ENCODE measurements around the gene RPS13.

RPS13 gene

DNA sequence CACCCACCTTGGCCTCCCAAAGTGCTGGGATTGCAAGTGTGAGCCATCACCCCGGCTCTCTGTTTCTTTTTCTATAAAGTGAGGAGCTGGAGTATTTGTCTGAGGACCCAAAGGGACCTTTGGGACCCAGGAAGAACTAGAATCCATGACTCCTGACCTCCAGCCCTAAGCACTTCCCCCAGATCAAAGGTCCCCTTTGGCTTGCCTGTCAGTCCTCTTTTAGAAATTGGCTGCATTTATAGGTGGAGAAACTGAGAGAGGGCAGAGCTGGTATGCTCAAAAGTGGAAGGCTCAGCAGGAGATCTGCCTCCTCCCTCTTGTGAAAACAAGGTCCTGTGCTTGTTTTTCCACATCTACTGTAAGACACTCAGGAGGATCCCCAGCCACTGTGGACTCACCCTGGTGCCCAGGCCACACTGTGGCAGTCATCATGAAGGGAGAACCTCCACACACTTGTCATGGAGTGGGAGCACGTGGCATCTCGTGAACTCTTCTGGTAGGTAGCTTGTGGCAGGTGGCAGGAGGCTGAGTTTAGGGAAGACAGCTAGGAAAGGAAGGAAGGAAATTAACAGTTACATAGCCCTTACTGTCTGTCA lies 50.9 kb downstream of the RPS13 start:
- CTCF ChIA-PET: interaction anchor here (0.6 to 0.8 kb wide), 3 partner anchors 11 to 947 kb away, joined by 3 to 4 read pairs (median 4); no protein-coding TSS in a partner anchor
- H3K4me1 ChIP-seq (ENCODE audit: control insufficient read depth, insufficient read depth, low read length): no peaks in the 10 kb centered on the region
- H3K27ac ChIP-seq (ENCODE audit: extremely low read depth, low read depth, low read length): no peak overlapping the region
- no peak overlapping the region for H3K4me3 ChIP-seq (ENCODE audit: low read depth, low read length)
- POLR2A ChIA-PET: interaction anchor here (1.3 kb wide), 1 partner anchor 12 kb away, joined by 3 read pairs; no protein-coding TSS in a partner anchor
- no peak for TF ChIP-seq ZNF48 (tag by site-specific recombination; IDR thresholded peaks at IDR 0.05)
- TF ChIP-seq ZNF518A (tag by site-specific recombination; conservative IDR thresholded peaks at IDR 0.05; ENCODE audit: low read depth): no peak
- no peak for TF ChIP-seq ZNF221 (tag by site-specific recombination; IDR thresholded peaks at IDR 0.05; ENCODE audit: borderline replicate concordance)
- no peak for TF ChIP-seq SCRT1 (tag by site-specific recombination; IDR thresholded peaks at IDR 0.05; ENCODE audit: borderline replicate concordance)
- TF ChIP-seq, protein P1, sequence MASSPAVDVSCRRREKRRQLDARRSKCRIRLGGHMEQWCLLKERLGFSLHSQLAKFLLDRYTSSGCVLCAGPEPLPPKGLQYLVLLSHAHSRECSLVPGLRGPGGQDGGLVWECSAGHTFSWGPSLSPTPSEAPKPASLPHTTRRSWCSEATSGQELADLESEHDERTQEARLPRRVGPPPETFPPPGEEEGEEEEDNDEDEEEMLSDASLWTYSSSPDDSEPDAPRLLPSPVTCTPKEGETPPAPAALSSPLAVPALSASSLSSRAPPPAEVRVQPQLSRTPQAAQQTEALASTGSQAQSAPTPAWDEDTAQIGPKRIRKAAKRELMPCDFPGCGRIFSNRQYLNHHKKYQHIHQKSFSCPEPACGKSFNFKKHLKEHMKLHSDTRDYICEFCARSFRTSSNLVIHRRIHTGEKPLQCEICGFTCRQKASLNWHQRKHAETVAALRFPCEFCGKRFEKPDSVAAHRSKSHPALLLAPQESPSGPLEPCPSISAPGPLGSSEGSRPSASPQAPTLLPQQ (tag by site-specific recombination; IDR thresholded peaks at IDR 0.05): no peak
- no peak for TF ChIP-seq ZNF10 (tag by site-specific recombination; IDR thresholded peaks at IDR 0.05)
- no peak for TF ChIP-seq PRDM1 (tag by site-specific recombination; IDR thresholded peaks at IDR 0.05)
- TF ChIP-seq ZBTB48 (tag by site-specific recombination; IDR thresholded peaks at IDR 0.05): no peak
- TF ChIP-seq, protein P2, sequence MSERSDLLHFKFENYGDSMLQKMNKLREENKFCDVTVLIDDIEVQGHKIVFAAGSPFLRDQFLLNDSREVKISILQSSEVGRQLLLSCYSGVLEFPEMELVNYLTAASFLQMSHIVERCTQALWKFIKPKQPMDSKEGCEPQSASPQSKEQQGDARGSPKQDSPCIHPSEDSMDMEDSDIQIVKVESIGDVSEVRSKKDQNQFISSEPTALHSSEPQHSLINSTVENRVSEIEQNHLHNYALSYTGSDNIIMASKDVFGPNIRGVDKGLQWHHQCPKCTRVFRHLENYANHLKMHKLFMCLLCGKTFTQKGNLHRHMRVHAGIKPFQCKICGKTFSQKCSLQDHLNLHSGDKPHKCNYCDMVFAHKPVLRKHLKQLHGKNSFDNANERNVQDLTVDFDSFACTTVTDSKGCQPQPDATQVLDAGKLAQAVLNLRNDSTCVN (tag by site-specific recombination; optimal IDR thresholded peaks at IDR 0.05): no peak
- TF ChIP-seq ZNF76 (tag by site-specific recombination; IDR thresholded peaks at IDR 0.05; ENCODE audit: borderline replicate concordance, low read depth): no peak
- no peaks in the 10 kb centered on the region for H3K36me3 ChIP-seq (ENCODE audit: control insufficient read depth in 2 of 2, insufficient read depth in 1 of 2, low read length in 2 of 2)
- no peaks in the 10 kb centered on the region for H3K9me3 ChIP-seq (ENCODE audit: control insufficient read depth, insufficient read depth, low read depth, low read length)

- no peaks in the 10 kb centered on the region for H3K36me3 ChIP-seq (ENCODE audit: control insufficient read depth in 2 of 2, insufficient read depth in 1 of 2, low read length in 2 of 2)
- ChIA-PET POLR2A (no interaction called here), CTCF (no interaction called here)
- no peak overlapping the region for H3K4me3 ChIP-seq (ENCODE audit: low read depth, low read length)
- no peak overlapping the region for H3K27ac ChIP-seq (ENCODE audit: extremely low read depth, low read depth, low read length)
- no peaks in the 10 kb centered on the region for H3K9me3 ChIP-seq (ENCODE audit: control insufficient read depth, insufficient read depth, low read depth, low read length)
- H3K4me1 ChIP-seq (ENCODE audit: control insufficient read depth, insufficient read depth, low read length): no peaks in the 10 kb centered on the region
- TF ChIP-seq ZNF114 (tag by site-specific recombination; IDR thresholded peaks at IDR 0.05): no peak
- TF ChIP-seq ZNF266 (tag by site-specific recombination; IDR thresholded peaks at IDR 0.05; ENCODE audit: low read depth): no peak
- TF ChIP-seq ZNF221 (tag by site-specific recombination; IDR thresholded peaks at IDR 0.05; ENCODE audit: borderline replicate concordance): no peak
- no peak for TF ChIP-seq ZNF2 (tag by site-specific recombination; IDR thresholded peaks at IDR 0.05)
- TF ChIP-seq, protein P3, sequence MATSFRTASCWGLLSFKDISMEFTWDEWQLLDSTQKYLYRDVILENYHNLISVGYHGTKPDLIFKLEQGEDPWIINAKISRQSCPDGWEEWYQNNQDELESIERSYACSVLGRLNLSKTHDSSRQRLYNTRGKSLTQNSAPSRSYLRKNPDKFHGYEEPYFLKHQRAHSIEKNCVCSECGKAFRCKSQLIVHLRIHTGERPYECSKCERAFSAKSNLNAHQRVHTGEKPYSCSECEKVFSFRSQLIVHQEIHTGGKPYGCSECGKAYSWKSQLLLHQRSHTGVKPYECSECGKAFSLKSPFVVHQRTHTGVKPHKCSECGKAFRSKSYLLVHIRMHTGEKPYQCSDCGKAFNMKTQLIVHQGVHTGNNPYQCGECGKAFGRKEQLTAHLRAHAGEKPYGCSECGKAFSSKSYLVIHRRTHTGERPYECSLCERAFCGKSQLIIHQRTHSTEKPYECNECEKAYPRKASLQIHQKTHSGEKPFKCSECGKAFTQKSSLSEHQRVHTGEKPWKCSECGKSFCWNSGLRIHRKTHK (tag by site-specific recombination; IDR thresholded peaks at IDR 0.05): no peak
- no peak for TF ChIP-seq ZSCAN5A (tag by site-specific recombination; IDR thresholded peaks at IDR 0.05)
- no peak for TF ChIP-seq TCF7L2 (IDR thresholded peaks at IDR 0.05; ENCODE audit: borderline replicate concordance, low read depth, low read length)
- no peak for TF ChIP-seq ZNF571 (tag by site-specific recombination; IDR thresholded peaks at IDR 0.05)
- TF ChIP-seq, protein P4, sequence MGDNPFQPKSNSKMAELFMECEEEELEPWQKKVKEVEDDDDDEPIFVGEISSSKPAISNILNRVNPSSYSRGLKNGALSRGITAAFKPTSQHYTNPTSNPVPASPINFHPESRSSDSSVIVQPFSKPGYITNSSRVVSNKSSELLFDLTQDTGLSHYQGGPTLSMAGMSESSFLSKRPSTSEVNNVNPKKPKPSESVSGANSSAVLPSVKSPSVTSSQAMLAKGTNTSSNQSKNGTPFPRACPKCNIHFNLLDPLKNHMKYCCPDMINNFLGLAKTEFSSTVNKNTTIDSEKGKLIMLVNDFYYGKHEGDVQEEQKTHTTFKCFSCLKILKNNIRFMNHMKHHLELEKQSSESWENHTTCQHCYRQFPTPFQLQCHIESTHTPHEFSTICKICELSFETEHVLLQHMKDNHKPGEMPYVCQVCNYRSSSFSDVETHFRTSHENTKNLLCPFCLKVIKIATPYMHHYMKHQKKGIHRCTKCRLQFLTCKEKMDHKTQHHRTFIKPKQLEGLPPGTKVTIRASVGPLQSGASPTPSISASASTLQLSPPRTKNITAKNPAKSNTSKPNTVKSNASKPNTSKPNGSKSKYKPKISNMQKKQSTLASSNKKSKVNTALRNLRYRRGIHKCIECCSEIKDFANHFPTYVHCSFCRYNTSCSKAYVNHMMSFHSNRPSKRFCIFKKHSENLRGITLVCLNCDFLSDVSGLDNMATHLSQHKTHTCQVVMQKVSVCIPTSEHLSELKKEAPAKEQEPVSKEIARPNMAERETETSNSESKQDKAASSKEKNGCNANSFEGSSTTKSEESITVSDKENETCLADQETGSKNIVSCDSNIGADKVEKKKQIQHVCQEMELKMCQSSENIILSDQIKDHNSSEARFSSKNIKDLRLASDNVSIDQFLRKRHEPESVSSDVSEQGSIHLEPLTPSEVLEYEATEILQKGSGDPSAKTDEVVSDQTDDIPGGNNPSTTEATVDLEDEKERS (tag by site-specific recombination; IDR thresholded peaks at IDR 0.05): no peak
Observed at GRCh38 chr11:17024924-17025323, 52.5 kb downstream of the RPS13 start.
